GM21367 (cell line): Measurements from ENCODE around the gene FBXW8.

Experiments used
- ATAC-seq: cut with Tn5 transposase; IDR thresholded peaks from one replicate; pipeline ENCODE4 v1.9.1; 2021; ENCODE audit not compliant: unreplicated experiment

The FBXW8 gene

GRCh38 chr12:116954710-116955381 lies 44.1 kb downstream of the FBXW8 start:
- no peak for ATAC-seq

- ATAC-seq, result no peak
Observed at GRCh38 chr12:116955382-116956021, 44.8 kb downstream of the FBXW8 start.

- ATAC-seq, result no peak
Observed at GRCh38 chr12:116958402-116959197, 47.9 kb downstream of the FBXW8 start.

- ATAC-seq, result no peak
Observed at GRCh38 chr12:116959198-116959460, 48.4 kb downstream of the FBXW8 start.

GRCh38 chr12:116959845-116960514 lies 49.2 kb downstream of the FBXW8 start:
- peak; percentile 97 for ATAC-seq

GRCh38 chr12:116962197-116962596 lies 51.4 kb downstream of the FBXW8 start:
- ATAC-seq, result no peak

- ATAC-seq, result no peak
Observed at GRCh38 chr12:116962783-116963356, 52.1 kb downstream of the FBXW8 start.

GRCh38 chr12:116964054-116965050 lies 53.6 kb downstream of the FBXW8 start:
- ATAC-seq, result no peak

- no peak for ATAC-seq
Observed at GRCh38 chr12:116968986-116969385, 58.2 kb downstream of the FBXW8 start.

- ATAC-seq, result no peak
Observed at GRCh38 chr12:116969615-116970585, 59.1 kb downstream of the FBXW8 start.

GRCh38 chr12:116971222-116971621 lies 60.5 kb downstream of the FBXW8 start:
- no peak for ATAC-seq

- no peak for ATAC-seq
Observed at GRCh38 chr12:116975779-116976393, 65.1 kb downstream of the FBXW8 start.

GRCh38 chr12:116977465-116978380 lies 67.0 kb downstream of the FBXW8 start:
- ATAC-seq, result no peak

- ATAC-seq, result no peak
Observed at GRCh38 chr12:116978791-116979508, 68.2 kb downstream of the FBXW8 start.

- no peak for ATAC-seq
Observed at GRCh38 chr12:116980083-116980482, 69.3 kb downstream of the FBXW8 start.

GRCh38 chr12:116982791-116983411 lies 72.2 kb downstream of the FBXW8 start:
- ATAC-seq, result no peak
